GM18519 (cell line): ENCODE measurements around the gene CD7.

Experiments used
- ATAC-seq: cut with Tn5 transposase; IDR thresholded peaks from one replicate; pipeline ENCODE4 v1.9.1; 2021; ENCODE audit warnings: mild to moderate bottlenecking, moderate library complexity; ENCODE audit not compliant: unreplicated experiment, low FRiP score

Gene CD7

GRCh38 chr17:82316651-82317393 lies 586 bp downstream of the CD7 start:
- ATAC-seq, result no peak

GRCh38 chr17:82315703-82316358 lies 1.6 kb downstream of the CD7 start:
- ATAC-seq, result no peak

GRCh38 chr17:82314727-82315605 lies 2.4 kb downstream of the CD7 start:
- no peak for ATAC-seq

GRCh38 chr17:82314012-82314726 lies 3.2 kb downstream of the CD7 start:
- no peak for ATAC-seq

- no peak for ATAC-seq
Observed at GRCh38 chr17:82313195-82314011, 4.0 kb downstream of the CD7 start.

- ATAC-seq, result no peak
Observed at GRCh38 chr17:82311971-82312370, 5.4 kb downstream of the CD7 start.

GRCh38 chr17:82310877-82311276 lies 6.5 kb downstream of the CD7 start:
- ATAC-seq, result no peak

- no peak for ATAC-seq
Observed at GRCh38 chr17:82309656-82310570, 7.5 kb downstream of the CD7 start.

- ATAC-seq, result no peak
Observed at GRCh38 chr17:82305727-82306300, 11.6 kb downstream of the CD7 start.

- no peak for ATAC-seq
Observed at GRCh38 chr17:82304826-82305726, 12.3 kb downstream of the CD7 start.

- no peak for ATAC-seq
Observed at GRCh38 chr17:82303944-82304808, 13.2 kb downstream of the CD7 start.

- no peak for ATAC-seq
Observed at GRCh38 chr17:82302991-82303943, 14.1 kb downstream of the CD7 start.

GRCh38 chr17:82302568-82302963 lies 14.8 kb downstream of the CD7 start:
- no peak for ATAC-seq

GRCh38 chr17:82301916-82302567 lies 15.4 kb downstream of the CD7 start:
- no peak for ATAC-seq
